GM12891 (cell line): ENCODE data around the gene APBB2.
"Not testable (repeated sequence)": the region's sequence is repeated elsewhere in the genome, so short reads cannot be mapped to it uniquely, and the experiment has no call there.

ENCODE experiments used
- DNase-seq: peaks from one replicate; pipeline ENCODE4 v3.0.0; 2011; ENCODE audit warnings: low spot score; ENCODE audit not compliant: insufficient read length
- FAIRE-seq: peaks from 2 replicates; lab custom pipeline; 2011; peaks lifted over from hg19 to GRCh38; lab: Jason Lieb, UNC
- PAX5 ChIP-seq: IDR thresholded peaks from 2 replicates; pipeline ENCODE4 v1.6.1; 2011; ENCODE audit warnings: low read length, moderate library complexity, mild to moderate bottlenecking; ENCODE audit not compliant: insufficient read depth, severe bottlenecking
- POLR2A ChIP-seq: IDR thresholded peaks from 2 replicates; pipeline ENCODE4 v1.6.1; 2011; ENCODE audit warnings: low read depth, low read length, control low read depth
- POLR2AphosphoS5 ChIP-seq: IDR thresholded peaks from 2 replicates; pipeline ENCODE4 v1.6.1; 2011; ENCODE audit warnings: low read depth, low read length, control low read depth
- POU2F2 ChIP-seq: IDR thresholded peaks from 2 replicates; pipeline ENCODE4 v1.6.1; 2011; ENCODE audit warnings: low read depth, mild to moderate bottlenecking, control low read depth, low read length, moderate library complexity
- SPI1 ChIP-seq: IDR thresholded peaks from 2 replicates; pipeline ENCODE4 v1.6.1; 2011; ENCODE audit warnings: low read depth, low read length, control low read depth
- TAF1 ChIP-seq: IDR thresholded peaks from 2 replicates; pipeline ENCODE4 v1.6.1; 2011; ENCODE audit warnings: low read depth, low read length, control low read depth

The APBB2 gene

GRCh38 chr4:40924096-40924792 is 290.1 kb downstream of the APBB2 start:
- TF ChIP-seq POLR2A (no peak), TAF1 (0 out of 2 replicates have a peak, but pooled peaks have one; percentile 25), SPI1 (0 out of 2 replicates have a peak, but pooled peaks have one; percentile 14)
- DNase-seq = peak; percentile 57
- peak; percentile 93 for FAIRE-seq

- FAIRE-seq (no peak), DNase-seq (no peak)
- TF ChIP-seq TAF1 = no peak
- no peak for TF ChIP-seq POU2F2
- no peak for TF ChIP-seq POLR2AphosphoS5
- TF ChIP-seq PAX5 = no peak
- TF ChIP-seq SPI1 = no peak
Observed at GRCh38 chr4:40923316-40924095, 290.8 kb downstream of the APBB2 start.

- not testable (repeated sequence) for DNase-seq, FAIRE-seq
Observed at GRCh38 chr4:40919976-40920375, 294.4 kb downstream of the APBB2 start.

- FAIRE-seq (no peak), DNase-seq (no peak)
- TF ChIP-seq POLR2AphosphoS5 (no peak), SPI1 (no peak), PAX5 (no peak), POU2F2 (no peak), POLR2A (no peak), TAF1 (no peak)
Observed at GRCh38 chr4:40918330-40918729, 296.0 kb downstream of the APBB2 start.

- FAIRE-seq = peak; percentile 91
- DNase-seq = peak; percentile 53
Observed at GRCh38 chr4:40916880-40917279, 297.5 kb downstream of the APBB2 start.

GRCh38 chr4:40916218-40916555 is 298.2 kb downstream of the APBB2 start:
- DNase-seq (no peak), FAIRE-seq (no peak)
- TF ChIP-seq POLR2A (no peak), PAX5 (no peak), POU2F2 (no peak), POLR2AphosphoS5 (no peak), TAF1 (no peak)

More at GRCh38 chr4:40916880-40917279, 297.5 kb downstream of the APBB2 start:
- TF ChIP-seq POU2F2 = no peak
- no peak for TF ChIP-seq PAX5
- TF ChIP-seq POLR2AphosphoS5 = no peak
- TF ChIP-seq SPI1 = no peak
- TF ChIP-seq TAF1 = no peak
- no peak for TF ChIP-seq POLR2A

GRCh38 chr4:40915318-40916217 is 298.8 kb downstream of the APBB2 start:
- FAIRE-seq = no peak
- no peak for DNase-seq
- TF ChIP-seq POLR2AphosphoS5 (no peak), PAX5 (no peak), POLR2A (no peak), SPI1 (no peak), POU2F2 (no peak), TAF1 (no peak)

- DNase-seq (no peak), FAIRE-seq (no peak)
- TF ChIP-seq POU2F2 = no peak
Observed at GRCh38 chr4:40912460-40913184, 301.7 kb downstream of the APBB2 start.

GRCh38 chr4:40910706-40911105 is 303.6 kb downstream of the APBB2 start:
- TF ChIP-seq POLR2A (no peak), POLR2AphosphoS5 (no peak), SPI1 (no peak)
- FAIRE-seq (no peak), DNase-seq (no peak)
